WTC11 (cell line): ENCODE results near the gene ZNF17. TPM values are rescaled to one million over a fixed set of nuclear protein-coding genes. Genes with fewer than 3 reads are reported as not detected.

Experiments used
- ATAC-seq: fragments of 200-7000 bp; cut with Tn5 transposase; 2 replicates; pipeline ENCODE4 v1.10.0; 2021; ENCODE audit warnings: mild to moderate bottlenecking, moderate library complexity
- Bru-seq: library from RNA; stranded (reverse); fragments of 400-500 nt; gene quantifications from one replicate; lab custom pipeline; 2021; lab: Mats Ljungman, UMichigan
- CTCF ChIA-PET: fragments of 300-600 bp; sonication (Branson Sonifier 250); formaldehyde crosslinking; loops from one replicate; lab custom pipeline; 2021; ENCODE audit warnings: antibody characterized with exemption; lab: Charles Lee
- POLR2A ChIA-PET: fragments of 350-600 bp; sonication (Branson Sonifier 250); formaldehyde crosslinking; loops from one replicate; lab custom pipeline; 2021; ENCODE audit warnings: antibody characterized with exemption; lab: Charles Lee
- DNase-seq: peaks from one replicate; pipeline ENCODE4 v3.0.0; 2021; ENCODE audit warnings: low spot score
- H3K27ac Mint-ChIP-seq: 2 replicates; pipeline ENCODE4 v1.8.0; 2021; ENCODE audit warnings: mixed read lengths
- H3K27me3 Mint-ChIP-seq: 2 replicates; pipeline ENCODE4 v1.8.0; 2021; ENCODE audit warnings: low read depth, mild to moderate bottlenecking, moderate library complexity, mixed read lengths
- H3K36me3 Mint-ChIP-seq: 2 replicates; pipeline ENCODE4 v1.8.0; 2021; ENCODE audit warnings: mixed read lengths
- H3K4me1 Mint-ChIP-seq: 2 replicates; pipeline ENCODE4 v1.8.0; 2022; ENCODE audit warnings: mixed read lengths
- H3K4me3 Mint-ChIP-seq: 2 replicates; pipeline ENCODE4 v1.8.0; 2021; ENCODE audit warnings: mild to moderate bottlenecking, moderate library complexity, mixed read lengths
- H3K9me3 Mint-ChIP-seq: 2 replicates; pipeline ENCODE4 v1.8.0; 2021; ENCODE audit warnings: mixed read lengths
- AR ChIP-seq: fragments of 250-450 bp; sonication (Bioruptor Pico); IDR thresholded peaks from 2 replicates; pipeline ENCODE4 v1.9.0; 2021; ENCODE audit warnings: mild to moderate bottlenecking
- ATF1 ChIP-seq: sonication (generic); formaldehyde crosslinking; IDR thresholded peaks from 2 replicates; pipeline ENCODE4 v1.8.1; 2023; ENCODE audit warnings: mild to moderate bottlenecking, moderate library complexity, missing genetic modification reagents
- CREM ChIP-seq: sonication (generic); formaldehyde crosslinking; IDR thresholded peaks from 2 replicates; pipeline ENCODE4 v1.8.1; 2022; ENCODE audit warnings: mild to moderate bottlenecking, missing genetic modification reagents, moderate library complexity
- CTCF ChIP-seq: fragments of 200-600 bp; IDR thresholded peaks from 2 replicates; pipeline ENCODE4 v1.8.0; 2022; ENCODE audit warnings: antibody characterized with exemption
- E2F1 ChIP-seq: sonication (generic); formaldehyde crosslinking; IDR thresholded peaks from 2 replicates; pipeline ENCODE4 v1.8.0; 2022; ENCODE audit warnings: mild to moderate bottlenecking, missing genetic modification reagents
- ETV6 ChIP-seq: sonication (generic); formaldehyde crosslinking; IDR thresholded peaks from 2 replicates; pipeline ENCODE4 v1.8.1; 2022; ENCODE audit warnings: mild to moderate bottlenecking, missing genetic modification reagents
- FOXK1 ChIP-seq: sonication (generic); formaldehyde crosslinking; IDR thresholded peaks from 2 replicates; pipeline ENCODE4 v1.8.0; 2022; ENCODE audit warnings: mild to moderate bottlenecking, moderate library complexity, missing genetic modification reagents
- FOXP1 ChIP-seq: sonication (generic); formaldehyde crosslinking; IDR thresholded peaks from 2 replicates; pipeline ENCODE4 v1.8.0; 2022; ENCODE audit warnings: missing genetic modification reagents, mild to moderate bottlenecking, moderate library complexity, borderline replicate concordance
- GABPB1 ChIP-seq: sonication (generic); formaldehyde crosslinking; IDR thresholded peaks from 2 replicates; pipeline ENCODE4 v1.8.1; 2023; ENCODE audit warnings: mild to moderate bottlenecking, missing genetic modification reagents
- MYBL2 ChIP-seq: sonication (generic); formaldehyde crosslinking; IDR thresholded peaks from 2 replicates; pipeline ENCODE4 v1.8.1; 2023; ENCODE audit warnings: mild to moderate bottlenecking, moderate library complexity, missing genetic modification reagents
- NFYB ChIP-seq: sonication (generic); formaldehyde crosslinking; conservative IDR thresholded peaks from 2 replicates; pipeline ENCODE4 v1.8.0; 2022; ENCODE audit warnings: low read depth, missing genetic modification reagents
- NR1H2 ChIP-seq: sonication (generic); formaldehyde crosslinking; IDR thresholded peaks from 2 replicates; pipeline ENCODE4 v1.9.0; 2021; ENCODE audit warnings: mild to moderate bottlenecking, moderate library complexity, missing genetic modification reagents
- NR2C2 ChIP-seq: sonication (generic); formaldehyde crosslinking; IDR thresholded peaks from 2 replicates; pipeline ENCODE4 v1.8.0; 2022; ENCODE audit warnings: mild to moderate bottlenecking, missing genetic modification reagents
- NR3C1 ChIP-seq: sonication (generic); formaldehyde crosslinking; conservative IDR thresholded peaks from 2 replicates; pipeline ENCODE4 v1.8.1; 2023; ENCODE audit warnings: low read depth, mild to moderate bottlenecking, missing genetic modification reagents
- SMAD3 ChIP-seq: sonication (generic); formaldehyde crosslinking; IDR thresholded peaks from 2 replicates; pipeline ENCODE4 v1.8.0; 2022; ENCODE audit warnings: missing genetic modification reagents, mild to moderate bottlenecking, borderline replicate concordance
- SMAD4 ChIP-seq: sonication (generic); formaldehyde crosslinking; IDR thresholded peaks from 2 replicates; pipeline ENCODE4 v1.8.0; 2022; ENCODE audit warnings: mild to moderate bottlenecking, missing genetic modification reagents
- SP1 ChIP-seq: sonication (generic); formaldehyde crosslinking; conservative IDR thresholded peaks from 2 replicates; pipeline ENCODE4 v1.8.1; 2022; ENCODE audit warnings: missing genetic modification reagents
- TEAD1 ChIP-seq: sonication (generic); formaldehyde crosslinking; IDR thresholded peaks from 2 replicates; pipeline ENCODE4 v1.8.0; 2022; ENCODE audit warnings: mild to moderate bottlenecking, missing genetic modification reagents
- TP53 ChIP-seq: sonication (generic); formaldehyde crosslinking; IDR thresholded peaks from 2 replicates; pipeline ENCODE4 v1.8.1; 2023; ENCODE audit warnings: mild to moderate bottlenecking, missing genetic modification reagents
- ZSCAN18 ChIP-seq: fragments of 250-450 bp; sonication (Bioruptor Pico); IDR thresholded peaks from 2 replicates; pipeline ENCODE4 v2.1.2; 2022; ENCODE audit warnings: mild to moderate bottlenecking, moderate library complexity
- long read RNA-seq, 3 experiments: library from RNA in 1 of 3; library from capped mRNA in 1 of 3; library from polyadenylated mRNA in 1 of 3; unstranded in 2 of 3; stranded (forward) in 1 of 3; transcript quantifications; one replicate each; pipeline ENCODE4 v2.0.0, GENCODE V29; 2021
- total RNA-seq: library from RNA; stranded (reverse); gene quantifications from 3 replicates; pipeline ENCODE4 v1.2.3, GENCODE V29; 2021
- TF ChIP-seq, protein P1 (sequence below): sonication (generic); formaldehyde crosslinking; IDR thresholded peaks from 2 replicates; pipeline ENCODE4 v1.8.1; 2022; ENCODE audit warnings: missing genetic modification reagents, borderline replicate concordance
- TF ChIP-seq, protein P2 (sequence below): sonication (generic); formaldehyde crosslinking; IDR thresholded peaks from 2 replicates; pipeline ENCODE4 v1.8.1; 2022; ENCODE audit warnings: low read depth, missing genetic modification reagents, borderline replicate concordance

The ZNF17 gene
- 6.7 to 10.3 TPM (median 7.7 TPM) in 3 replicates for total RNA-seq
- percentile 88 among the genes with signal in this experiment for Bru-seq, nascent RNA
- long read RNA-seq, experiment 1, transcript ZNF17-201 (4 exons, 2,716 nt) = major isoform, 9 of 13 reads
- long read RNA-seq, experiment 1, partial matches to known transcripts = 0 of 13 reads
- long read RNA-seq, experiment 1, other reads (novel, unspliced or antisense) = 0 of 13 reads
- long read RNA-seq, experiment 2, partial matches to known transcripts = 0 of 2 reads
- long read RNA-seq, experiment 2, other reads (novel, unspliced or antisense) = 0 of 2 reads
- long read RNA-seq, experiment 3, transcript ZNF17-205 (2 exons, 433 nt) = major isoform, 5 of 9 reads
- long read RNA-seq, experiment 3, partial matches to known transcripts = 0 of 9 reads
- long read RNA-seq, experiment 3, other reads (novel, unspliced or antisense) = 0 of 9 reads

- H3K27me3 Mint-ChIP-seq = peaks cover 7% of the 10 kb centered on the region
- TF ChIP-seq E2F1 (no peak), MYBL2 (CRISPR knock-in tag) (no peak; the same call in 1 of the 2 replicates), NR1H2 (CRISPR knock-in tag) (0 out of 2 replicates have a peak, but pooled peaks have one; percentile 30), SMAD4 (CRISPR knock-in tag) (no peak), CTCF (no peak), ATF1 (CRISPR knock-in tag) (no peak), ETV6 (CRISPR knock-in tag) (no peak), FOXK1 (CRISPR knock-in tag) (peak; percentile 98), FOXP1 (CRISPR knock-in tag) (peak; percentile 83; the same call in 1 of the 2 replicates), NFYB (CRISPR knock-in tag) (peak; percentile 84), NR2C2 (no peak), SP1 (CRISPR knock-in tag) (peak; percentile 82), GABPB1 (peak; percentile 82), CREM (CRISPR knock-in tag) (peak; percentile 68; the same call in 1 of the 2 replicates)
- TF ChIP-seq, protein P1, sequence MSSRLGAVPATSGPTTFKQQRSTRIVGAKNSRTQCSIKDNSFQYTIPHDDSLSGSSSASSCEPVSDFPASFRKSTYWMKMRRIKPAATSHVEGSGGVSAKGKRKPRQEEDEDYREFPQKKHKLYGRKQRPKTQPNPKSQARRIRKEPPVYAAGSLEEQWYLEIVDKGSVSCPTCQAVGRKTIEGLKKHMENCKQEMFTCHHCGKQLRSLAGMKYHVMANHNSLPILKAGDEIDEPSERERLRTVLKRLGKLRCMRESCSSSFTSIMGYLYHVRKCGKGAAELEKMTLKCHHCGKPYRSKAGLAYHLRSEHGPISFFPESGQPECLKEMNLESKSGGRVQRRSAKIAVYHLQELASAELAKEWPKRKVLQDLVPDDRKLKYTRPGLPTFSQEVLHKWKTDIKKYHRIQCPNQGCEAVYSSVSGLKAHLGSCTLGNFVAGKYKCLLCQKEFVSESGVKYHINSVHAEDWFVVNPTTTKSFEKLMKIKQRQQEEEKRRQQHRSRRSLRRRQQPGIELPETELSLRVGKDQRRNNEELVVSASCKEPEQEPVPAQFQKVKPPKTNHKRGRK (CRISPR knock-in tag) = no peak
- no peaks in the 10 kb centered on the region; the same call in 1 of the 2 replicates for H3K36me3 Mint-ChIP-seq
- H3K9me3 Mint-ChIP-seq = no peaks in the 10 kb centered on the region
- DNase-seq (peak; percentile 93), ATAC-seq (peak; percentile 98)
- POLR2A ChIA-PET = interaction anchor here (0.6 kb wide), 1 partner anchor 298 kb away, joined by 3 read pairs; the partner anchor contains the start of gene ZNF154
- peak within 1 kb of the TSS; percentile 35; the same call in 1 of the 2 replicates for H3K27ac Mint-ChIP-seq
- peak within 1 kb of the TSS; percentile 92 for H3K4me3 Mint-ChIP-seq
- CTCF ChIA-PET = no interaction called here
- H3K4me1 Mint-ChIP-seq = peaks cover 10% of the 10 kb centered on the region
These were observed at the start of gene ZNF17 for GRCh38 chr19:57410877-57411671. Gene ZNF17, plus strand, starts transcription at chr19:57411161. Its CDS starts 2,455 bp downstream, at chr19:57413616.

GRCh38 chr19:57362419-57362818, 48.5 kb upstream of the ZNF17 start:
- Mint-ChIP-seq H3K36me3 (peaks cover 7% of the 10 kb centered on the region), H3K27me3 (no peaks in the 10 kb centered on the region), H3K4me3 (peak overlapping the region; percentile 96), H3K4me1 (peaks cover 10% of the 10 kb centered on the region)
- ATAC-seq = no peak
- CTCF ChIA-PET = interaction anchor here (0.9 to 1.4 kb wide), 2 partner anchors 12 to 27 kb away, joined by 3 to 7 read pairs; partner anchors contain the start of genes ZNF304 and ZNF548
- no peak for DNase-seq
- TF ChIP-seq SMAD3 (CRISPR knock-in tag) (no peak), NR3C1 (CRISPR knock-in tag) (no peak), TEAD1 (no peak), SP1 (CRISPR knock-in tag) (no peak), TP53 (no peak), AR (CRISPR knock-in tag) (no peak), ZSCAN18 (CRISPR knock-in tag) (no peak)
- TF ChIP-seq, protein P2, sequence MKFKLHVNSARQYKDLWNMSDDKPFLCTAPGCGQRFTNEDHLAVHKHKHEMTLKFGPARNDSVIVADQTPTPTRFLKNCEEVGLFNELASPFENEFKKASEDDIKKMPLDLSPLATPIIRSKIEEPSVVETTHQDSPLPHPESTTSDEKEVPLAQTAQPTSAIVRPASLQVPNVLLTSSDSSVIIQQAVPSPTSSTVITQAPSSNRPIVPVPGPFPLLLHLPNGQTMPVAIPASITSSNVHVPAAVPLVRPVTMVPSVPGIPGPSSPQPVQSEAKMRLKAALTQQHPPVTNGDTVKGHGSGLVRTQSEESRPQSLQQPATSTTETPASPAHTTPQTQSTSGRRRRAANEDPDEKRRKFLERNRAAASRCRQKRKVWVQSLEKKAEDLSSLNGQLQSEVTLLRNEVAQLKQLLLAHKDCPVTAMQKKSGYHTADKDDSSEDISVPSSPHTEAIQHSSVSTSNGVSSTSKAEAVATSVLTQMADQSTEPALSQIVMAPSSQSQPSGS (CRISPR knock-in tag) = no peak
- TF ChIP-seq, all 79 proteins: peak for 0
- Mint-ChIP-seq H3K27ac (peak overlapping the region; percentile 99), H3K9me3 (no peaks in the 10 kb centered on the region)
- POLR2A ChIA-PET = no interaction called here
